ENCODE results near the gene P3H2.

P3H2 gene

DNA sequence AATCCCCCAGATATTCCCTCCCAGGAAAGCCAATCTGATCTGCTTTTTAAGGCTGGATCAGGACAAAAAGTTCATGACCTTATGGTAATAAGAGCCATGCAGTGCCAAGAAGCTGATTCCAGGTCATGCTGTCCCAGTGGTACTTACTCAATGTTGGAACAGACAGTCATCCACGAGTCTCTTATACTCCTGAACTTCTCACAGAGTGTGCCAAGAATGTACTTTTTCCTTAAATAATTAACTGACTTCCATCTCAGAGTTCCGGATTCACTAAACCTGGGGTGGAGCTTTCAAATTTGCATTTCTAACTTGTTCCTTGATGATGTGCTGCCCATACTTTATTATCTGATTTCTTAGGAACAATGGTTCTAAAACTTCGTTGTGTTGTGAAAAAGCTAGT is 3.4 kb upstream of the P3H2 start:
- DNase-seq (ENCODE audit: low spot score): no peak

DNA sequence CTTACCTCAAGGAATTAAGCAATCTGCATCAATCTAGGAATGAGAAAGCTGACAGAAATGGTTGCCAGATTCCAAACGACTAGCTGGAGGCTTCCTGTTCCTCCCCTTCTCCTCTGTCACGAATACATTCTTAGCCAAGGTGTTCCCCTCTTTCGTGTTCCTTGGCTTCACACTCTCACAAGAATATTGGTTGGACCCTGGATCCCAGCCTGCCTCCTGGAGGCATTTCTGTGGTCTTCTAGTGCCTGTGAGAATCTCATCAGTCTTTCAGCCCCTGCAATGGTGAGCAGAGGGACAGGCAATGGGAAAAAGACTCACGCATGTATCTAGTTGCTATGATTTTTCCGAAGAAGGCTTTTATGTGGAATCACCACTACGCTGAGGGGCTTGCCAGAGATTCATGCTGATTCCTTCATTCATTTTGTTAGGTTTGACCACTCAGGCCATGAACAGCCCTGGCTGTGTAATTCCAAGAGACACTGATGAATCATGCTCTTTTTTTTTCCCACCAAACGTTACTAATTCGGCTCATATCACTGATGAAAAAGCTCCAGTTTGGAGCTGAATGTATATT is 1.6 kb upstream of the P3H2 start:
- DNase-seq (ENCODE audit: low spot score): no peak

DNA sequence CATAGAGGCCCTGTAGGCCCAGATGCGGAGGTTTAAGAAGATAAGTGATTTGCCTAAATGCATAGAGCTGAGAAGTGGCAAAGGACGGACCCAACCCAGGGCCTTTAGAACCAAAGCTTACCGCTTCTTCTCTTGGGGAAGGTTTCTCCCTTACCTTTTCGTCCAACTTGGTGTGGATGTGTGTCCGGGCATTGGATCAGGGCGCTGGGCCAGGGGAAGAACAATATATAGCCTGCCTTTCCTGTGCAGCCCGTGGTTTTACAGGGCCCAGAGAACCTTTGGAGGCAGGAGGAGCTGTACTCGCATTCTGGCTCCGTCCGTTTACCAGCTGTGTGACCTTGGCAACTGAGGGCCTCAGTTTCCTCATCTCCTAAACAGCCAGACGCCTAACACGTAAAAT is 686 bp upstream of the P3H2 start:
- DNase-seq (ENCODE audit: low spot score): no peak

DNA sequence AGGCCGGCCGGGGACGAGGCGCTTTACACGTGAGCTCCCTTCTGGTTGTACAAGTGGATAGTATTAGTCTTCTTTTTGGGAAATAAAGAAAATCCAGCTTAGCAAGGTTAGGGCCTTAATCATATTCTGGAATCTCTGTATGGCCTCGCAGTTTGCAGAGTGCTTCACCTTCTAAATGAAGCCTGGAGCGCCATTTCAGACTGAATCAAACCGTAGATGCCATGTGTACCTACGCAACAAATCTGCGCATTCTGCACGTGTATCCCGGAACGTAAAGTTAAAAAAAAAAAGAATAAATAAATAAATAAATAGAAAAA is 322 bp upstream of the P3H2 start:
- DNase-seq (ENCODE audit: low spot score): no peak

DNA sequence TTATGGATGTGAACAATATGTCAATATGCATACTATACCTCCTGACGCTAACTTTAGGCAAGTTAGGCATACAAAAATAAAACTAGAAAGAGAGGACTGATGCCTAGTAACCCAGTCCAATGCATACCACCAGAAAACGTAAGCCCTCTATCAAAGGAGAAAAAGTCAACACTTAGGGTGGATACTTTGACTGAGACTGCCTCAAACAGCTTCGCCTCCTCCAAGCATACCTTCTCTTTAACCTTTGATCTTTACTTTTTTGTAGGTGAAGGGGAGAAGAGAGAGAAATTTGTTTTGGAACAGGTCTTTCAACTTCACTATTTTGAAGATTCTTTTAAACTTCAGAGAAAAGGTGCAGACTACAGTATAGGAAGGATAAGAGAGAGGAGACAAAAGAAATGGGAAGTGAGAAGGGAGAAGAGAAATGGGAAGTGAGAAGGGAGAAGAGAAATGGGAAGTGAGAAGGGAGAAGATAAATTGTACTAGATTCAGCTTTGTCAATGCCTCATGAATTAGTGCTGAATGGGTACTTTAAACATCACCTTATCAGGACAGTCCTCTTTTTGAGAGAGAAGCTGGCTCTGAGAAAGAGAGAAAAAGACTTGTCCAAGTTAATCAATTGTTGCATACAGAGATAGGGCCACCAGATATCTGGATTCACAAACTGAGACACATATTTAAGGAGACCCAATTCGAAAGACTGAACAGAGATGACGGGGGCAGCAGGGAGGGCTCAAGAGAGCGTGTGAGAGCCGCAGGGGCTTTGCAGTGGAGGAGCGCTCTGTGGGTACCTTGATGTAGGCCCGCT is 1.0 kb downstream of the P3H2 start:
- DNase-seq (ENCODE audit: low spot score): no peak

DNA sequence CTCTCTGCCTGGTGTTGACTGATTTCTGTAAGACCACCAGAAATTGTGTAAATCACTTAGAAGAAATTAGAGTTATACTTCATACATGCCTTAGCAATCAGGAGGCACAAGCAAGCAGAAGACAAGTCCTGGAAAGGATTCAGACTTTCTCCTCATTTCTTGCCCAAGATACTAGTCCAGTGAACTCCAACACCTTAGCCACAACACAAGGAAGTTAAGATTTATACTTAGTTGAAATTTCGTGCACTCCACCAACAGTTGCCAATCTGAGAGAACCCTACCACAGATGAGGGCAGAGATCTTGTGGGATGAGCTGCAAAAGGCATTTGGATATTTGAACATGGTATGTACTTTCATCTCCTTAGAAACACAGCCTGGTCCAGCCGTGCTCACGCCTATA is 2.3 kb downstream of the P3H2 start:
- no peak for DNase-seq (ENCODE audit: low spot score)

DNA sequence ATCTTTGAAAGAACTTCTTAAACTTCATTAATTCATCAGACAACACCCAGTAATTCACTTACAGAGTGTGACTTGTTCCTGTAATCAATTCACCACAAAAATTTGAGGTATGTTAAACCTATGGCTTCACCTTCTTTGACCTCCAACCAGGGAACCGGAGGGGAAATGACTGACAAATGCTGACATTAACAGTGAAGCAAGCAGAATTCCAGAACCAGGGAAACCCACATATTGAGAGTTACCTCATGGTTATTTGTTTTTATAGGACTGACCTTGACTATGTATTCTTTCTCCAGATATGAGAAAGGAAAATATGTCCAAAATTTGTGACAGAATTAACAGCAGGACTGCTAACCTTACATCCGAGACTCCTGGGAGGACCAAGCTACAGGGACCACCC is 2.7 kb downstream of the P3H2 start:
- DNase-seq (ENCODE audit: low spot score): peak; percentile 29

DNA sequence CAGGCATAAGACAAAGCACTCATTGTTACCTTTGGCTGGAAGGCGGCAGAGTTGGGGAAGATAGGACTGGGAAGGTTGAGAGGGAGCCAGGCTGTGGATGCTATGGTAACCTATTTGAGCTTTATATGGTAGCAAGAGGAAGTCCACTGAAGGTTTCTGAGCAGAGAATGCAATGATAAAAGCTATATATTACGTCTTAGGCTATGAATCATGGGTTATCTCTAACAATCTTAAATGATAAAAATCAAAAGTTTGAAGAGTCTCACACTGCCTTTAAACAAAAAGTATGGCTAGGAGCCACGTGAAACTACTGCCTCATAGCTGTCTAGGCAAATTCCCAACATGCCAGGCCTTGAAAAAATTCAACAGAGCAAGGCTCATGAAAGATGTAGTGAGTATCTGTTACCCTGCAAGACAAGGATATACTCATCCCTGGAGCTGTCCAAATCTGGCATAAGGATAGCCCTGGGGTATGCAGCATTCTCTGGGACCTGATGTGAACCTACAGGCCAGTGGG is 4.1 kb downstream of the P3H2 start:
- DNase-seq (ENCODE audit: low spot score): no peak

DNA sequence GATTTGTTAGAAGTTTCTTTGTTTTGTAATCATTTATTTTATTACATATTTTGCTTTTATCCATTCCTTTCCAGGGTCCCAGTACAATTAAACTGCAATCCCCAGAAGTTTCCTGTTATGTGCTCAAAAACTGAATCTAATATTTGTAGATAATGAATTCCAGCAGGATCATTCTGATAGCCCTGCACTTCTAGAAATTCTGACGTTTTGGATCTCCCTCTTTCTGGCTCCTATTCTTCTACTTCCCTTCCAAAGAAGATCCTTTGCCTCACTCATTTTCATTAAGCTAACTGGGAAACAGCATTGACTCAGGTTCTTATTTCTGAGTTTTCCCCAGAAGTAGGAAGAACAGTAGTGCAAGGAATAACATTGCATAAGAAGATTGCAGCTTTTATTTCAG is 9.9 kb downstream of the P3H2 start:
- DNase-seq (ENCODE audit: low spot score): no peak

DNA sequence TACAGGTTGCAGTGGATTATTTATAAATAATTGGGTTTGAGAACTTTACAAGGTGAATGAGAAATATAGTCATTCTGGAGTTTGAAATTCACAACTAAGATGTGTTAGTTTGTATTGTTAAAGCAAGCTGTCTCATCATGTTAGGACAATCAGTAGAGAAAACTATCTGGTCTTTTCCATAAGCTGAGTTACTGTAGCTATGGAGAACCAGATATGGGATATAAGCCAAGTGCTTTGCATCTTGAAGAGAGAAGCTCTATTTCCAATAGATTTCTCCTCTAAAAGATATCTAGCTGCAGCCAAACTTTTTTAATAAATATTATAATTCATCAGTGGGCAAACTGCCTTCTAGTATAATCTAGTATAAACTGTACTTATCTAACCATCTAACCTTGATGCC is 11.3 kb downstream of the P3H2 start:
- no peak for DNase-seq (ENCODE audit: low spot score)

DNA sequence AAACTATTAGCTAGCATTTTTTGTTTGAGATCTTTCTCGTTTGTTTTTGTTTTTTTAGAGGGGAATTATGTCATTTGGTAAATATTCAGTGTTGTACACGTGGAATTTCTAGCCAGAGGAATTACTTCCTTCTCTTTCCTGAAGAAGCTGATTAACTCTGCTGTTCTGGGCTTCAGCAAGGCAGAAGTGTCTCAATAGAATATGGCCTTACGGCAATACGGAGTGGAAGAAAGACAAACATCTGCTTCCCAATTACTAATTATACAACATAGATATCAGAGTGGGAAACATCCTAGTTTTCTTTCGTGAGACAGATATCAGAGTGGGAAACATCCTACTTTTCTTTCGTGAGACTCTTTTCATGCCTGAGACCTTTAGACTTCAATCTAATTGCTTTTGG is 11.9 kb downstream of the P3H2 start:
- DNase-seq (ENCODE audit: low spot score): no peak

DNA sequence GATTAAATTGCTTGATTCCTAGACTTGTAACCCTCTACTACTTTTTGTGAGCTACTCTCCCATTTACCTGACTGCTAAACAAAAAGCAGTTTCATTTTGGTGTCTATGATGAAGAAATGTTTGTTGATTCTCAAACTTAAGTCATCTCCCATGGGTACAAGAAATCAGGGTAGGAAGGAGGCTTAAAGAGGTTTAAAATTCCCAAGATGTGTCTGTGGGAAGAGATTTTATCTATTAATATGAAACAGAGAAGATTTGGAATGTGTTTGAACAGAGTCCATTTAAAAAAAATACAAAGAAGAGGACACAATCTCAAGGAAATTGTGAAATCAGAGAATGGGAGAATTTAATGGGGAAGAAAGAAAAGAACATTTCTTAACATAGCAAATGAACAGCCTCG is 14.8 kb downstream of the P3H2 start:
- DNase-seq (ENCODE audit: low spot score): no peak

DNA sequence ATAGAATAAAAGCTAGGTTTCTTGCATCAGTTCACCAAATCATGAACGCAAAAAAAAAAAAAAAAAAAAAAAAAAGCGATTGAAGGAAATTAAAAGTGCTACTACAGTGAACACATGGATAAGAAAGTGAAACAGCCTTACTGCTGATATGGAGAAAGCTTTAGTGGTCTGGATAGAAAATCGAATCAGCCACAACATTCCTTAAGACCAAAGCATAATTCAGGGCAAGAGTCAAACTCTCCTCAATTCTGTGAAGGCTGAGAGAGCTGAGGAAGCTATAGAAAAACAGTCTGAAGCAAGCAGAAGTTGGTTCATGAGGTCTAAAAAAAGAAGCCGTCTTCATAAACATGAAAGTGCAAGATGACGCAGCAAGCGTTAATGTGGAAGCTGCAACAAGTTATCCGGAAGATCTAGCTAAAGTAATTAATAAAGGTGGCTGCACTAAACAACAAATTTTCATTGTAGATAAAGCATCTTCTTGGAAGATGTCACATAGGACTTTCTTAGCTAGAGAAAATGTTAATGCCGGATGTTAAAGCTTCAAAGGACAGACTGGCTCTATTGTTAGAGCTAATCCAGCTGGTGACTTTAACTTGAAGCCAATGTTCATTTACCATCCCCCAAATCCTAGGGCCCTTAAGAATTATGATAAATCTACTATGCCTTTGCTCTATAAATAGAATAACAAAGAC is 19.2 kb downstream of the P3H2 start:
- DNase-seq (ENCODE audit: low spot score): no peak

DNA sequence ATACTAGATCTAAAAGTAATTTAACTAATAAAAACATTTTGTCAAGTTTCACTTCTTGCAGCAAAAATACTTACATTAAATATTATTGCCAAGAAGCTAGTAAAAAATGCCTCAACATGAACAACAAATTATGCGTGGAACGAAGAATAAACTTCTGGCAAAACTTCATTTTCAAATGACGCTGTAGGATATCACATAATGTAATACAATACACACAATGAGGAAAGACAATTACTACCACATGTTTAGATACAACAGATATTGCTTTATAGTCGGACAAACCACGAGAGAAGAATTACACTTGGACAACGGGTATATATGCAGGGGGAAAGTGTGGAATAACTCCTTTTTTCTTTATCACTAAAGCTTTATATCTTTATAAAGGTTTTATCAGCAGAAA is 21.6 kb downstream of the P3H2 start:
- DNase-seq (ENCODE audit: low spot score): no peak

DNA sequence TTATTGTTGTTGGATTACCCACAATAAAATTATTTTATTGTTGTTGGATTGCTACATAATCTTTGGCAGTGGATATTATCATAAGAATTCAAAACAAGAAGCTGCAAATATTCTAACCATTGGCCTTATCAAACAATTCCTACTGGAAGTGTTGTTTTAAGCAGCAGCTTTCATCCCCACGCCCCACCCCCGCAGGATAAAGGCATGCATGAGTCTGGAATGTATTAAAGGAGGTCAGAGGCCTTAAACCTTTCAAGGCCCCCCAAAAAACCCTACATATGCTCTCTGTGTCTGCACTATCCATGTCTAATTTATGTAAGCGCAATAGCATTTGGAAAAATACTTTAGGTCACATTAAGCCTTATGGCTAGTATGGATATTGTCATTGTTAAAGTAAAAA is 23.1 kb downstream of the P3H2 start:
- no peak for DNase-seq (ENCODE audit: low spot score)

DNA sequence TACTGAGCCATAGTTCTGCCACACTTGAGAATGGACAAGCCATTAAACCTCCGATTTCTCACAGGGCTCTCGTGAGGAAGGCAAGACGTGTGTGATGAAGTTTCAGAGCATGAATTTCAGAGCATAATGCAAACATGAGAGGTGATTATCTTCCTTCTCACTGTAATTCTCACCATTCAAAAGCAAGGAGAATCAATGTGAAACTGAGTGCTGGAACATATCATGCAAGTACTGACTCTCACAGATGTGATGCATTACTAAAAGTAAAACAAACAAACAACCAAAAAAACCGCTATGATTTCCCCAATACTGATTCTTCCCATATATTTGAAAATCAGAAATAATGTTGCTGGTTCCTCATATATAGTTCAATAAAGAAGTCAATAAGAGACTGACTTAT is 23.7 kb downstream of the P3H2 start:
- no peak for DNase-seq (ENCODE audit: low spot score)

DNA sequence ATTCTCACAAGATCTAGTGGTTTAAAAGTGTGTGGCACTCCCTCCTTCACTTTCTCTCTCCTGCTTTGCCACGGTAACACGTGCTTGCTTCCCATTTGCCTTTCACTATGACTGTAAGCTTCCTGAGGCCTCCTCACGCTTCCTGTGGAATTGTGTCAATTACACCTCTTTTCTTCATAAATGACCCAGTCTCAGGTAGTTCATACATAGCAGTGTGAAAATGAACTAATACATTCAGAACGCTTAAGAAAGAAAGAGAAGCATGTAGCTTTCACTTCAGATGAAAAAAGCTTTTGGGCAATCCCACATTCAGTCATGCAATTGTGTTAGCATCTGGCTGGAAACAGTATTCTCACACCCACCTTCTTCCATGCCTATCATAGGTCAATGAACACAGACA is 24.4 kb downstream of the P3H2 start:
- no peak for DNase-seq (ENCODE audit: low spot score)

DNA sequence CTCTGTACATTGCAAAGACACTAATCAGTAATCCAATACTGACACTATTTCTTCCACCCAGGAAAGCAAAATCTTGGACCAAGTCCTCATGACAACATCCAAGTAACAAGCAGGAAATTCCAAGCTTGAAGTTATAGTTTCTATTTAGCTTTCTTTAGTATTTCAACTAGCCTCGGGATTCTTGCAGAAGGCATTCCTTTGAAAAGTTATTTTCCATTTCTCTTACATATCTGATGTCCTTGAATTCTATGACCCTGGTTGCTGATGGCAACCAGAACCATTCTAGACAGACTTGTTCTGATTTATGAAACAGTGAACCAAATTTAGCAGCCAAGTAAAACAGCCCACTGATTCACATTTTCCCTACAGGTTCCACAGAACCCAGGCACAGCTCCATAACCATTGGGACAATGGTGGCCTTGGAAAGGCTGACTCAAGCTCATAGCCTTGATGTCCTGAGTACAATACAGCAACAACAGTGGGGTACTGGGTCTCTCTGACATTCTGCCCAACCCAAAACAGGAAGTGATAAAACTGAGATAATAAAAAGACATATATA is 26.5 kb downstream of the P3H2 start:
- DNase-seq (ENCODE audit: low spot score): no peak

DNA sequence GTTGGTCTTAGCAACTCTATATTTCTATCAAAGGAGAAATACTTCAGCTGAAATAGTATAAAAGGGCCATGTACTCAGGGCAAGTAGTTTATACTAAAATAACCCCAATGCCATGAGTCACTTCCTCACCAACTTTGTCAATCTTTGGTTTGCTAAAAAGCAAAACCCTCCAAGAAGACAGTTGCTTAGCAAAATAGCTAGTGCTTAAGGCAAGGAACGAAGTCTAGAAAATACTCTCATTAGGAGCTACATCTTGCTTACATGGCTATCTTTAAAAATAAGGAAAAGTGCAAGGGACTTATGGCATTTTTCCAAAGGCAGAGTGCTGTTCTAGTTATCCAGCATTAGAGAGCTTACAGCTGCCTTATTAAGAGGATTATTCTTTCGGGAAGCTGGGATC is 28.4 kb downstream of the P3H2 start:
- DNase-seq (ENCODE audit: low spot score): no peak

DNA sequence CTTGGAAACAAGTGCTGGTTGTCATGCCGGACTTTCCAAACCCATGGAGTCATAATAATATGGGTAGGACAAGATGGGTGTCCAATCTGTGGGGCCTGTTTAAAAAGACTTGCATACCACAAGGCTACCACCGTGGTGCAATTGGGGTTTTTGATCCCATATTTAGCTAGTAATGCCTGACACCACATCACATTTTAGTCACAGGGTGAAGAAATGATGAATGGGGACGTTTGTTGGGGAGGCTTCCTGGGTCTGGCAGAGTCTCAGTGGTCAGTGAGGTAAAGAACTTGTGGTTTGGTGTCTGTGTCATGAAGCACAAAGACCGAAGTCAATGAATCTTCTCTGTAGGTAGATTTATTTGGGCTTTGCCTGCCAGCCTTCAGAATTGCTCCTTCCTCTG is 31.0 kb downstream of the P3H2 start:
- no peak for DNase-seq (ENCODE audit: low spot score)

DNA sequence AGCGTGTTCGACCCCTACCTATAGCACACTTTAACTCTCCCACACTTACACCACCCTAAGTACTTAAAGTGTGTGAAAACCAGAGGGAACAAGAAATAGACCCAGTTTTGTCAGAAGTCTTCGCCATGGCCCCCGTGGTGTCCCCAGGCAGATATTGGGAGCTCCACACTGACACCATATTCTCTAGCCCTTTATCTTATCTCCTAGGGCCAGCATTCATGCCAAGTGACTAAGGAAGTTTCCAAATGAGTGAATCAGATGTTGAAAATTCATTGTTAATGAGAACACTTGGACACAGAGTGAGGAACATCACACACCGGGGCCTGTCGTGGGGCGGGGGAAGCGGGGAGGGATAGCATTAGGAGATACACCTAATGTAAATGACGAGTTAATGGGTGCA is 31.8 kb downstream of the P3H2 start:
- DNase-seq (ENCODE audit: low spot score): no peak

DNA sequence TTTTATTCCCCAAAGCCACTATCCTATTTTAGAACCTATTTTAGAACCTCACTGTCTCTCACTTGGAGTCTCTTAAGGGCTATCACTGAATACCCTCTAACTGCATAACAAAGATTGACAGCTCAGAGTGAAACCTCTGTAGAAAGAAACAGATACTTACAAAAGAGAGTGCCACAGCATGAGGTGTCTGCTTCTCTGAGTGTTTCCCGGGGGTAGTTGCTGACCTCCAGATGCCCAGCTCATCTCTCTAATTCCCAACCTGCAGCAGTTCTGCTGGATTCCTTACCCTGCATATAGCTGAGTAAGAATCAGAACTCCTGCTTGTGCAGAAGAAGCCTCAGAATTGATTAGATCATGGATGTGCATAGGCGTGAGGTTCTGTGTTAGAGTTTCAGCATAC is 34.5 kb downstream of the P3H2 start:
- DNase-seq (ENCODE audit: low spot score): no peak

DNA sequence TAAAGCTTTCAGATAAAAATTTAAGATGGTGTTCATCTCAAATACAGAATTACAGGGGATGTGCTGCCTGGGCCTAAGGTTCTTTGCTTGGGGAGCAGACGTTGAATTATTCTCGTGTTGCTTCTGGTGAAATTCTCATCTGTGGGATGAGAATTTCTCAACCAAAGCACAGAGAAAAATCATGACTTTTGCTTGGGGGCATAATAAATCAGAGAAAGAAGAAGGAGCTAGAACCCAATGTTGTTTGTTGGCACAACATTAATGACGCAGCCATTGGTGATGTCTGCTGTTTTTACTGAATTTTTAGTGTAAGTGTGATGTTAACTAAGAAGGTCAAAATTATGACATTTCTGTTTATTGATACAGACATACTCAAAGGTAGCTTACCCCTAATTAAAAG is 35.7 kb downstream of the P3H2 start:
- no peak for DNase-seq (ENCODE audit: low spot score)
